HepG2 (cell line): ENCODE results near the gene RABGGTA. TPM values are rescaled to one million over a fixed set of nuclear protein-coding genes. Genes with fewer than 3 reads are reported as not detected.

Experiments used
- ATF2 ChIP-seq: sonication (generic); formaldehyde crosslinking; IDR thresholded peaks from 2 replicates; pipeline ENCODE4 v1.4.0; 2020; ENCODE audit warnings: missing genetic modification reagents
- CBX5 ChIP-seq: sonication (generic); formaldehyde crosslinking; IDR thresholded peaks from 2 replicates; pipeline ENCODE4 v1.4.0; 2020; ENCODE audit warnings: missing genetic modification reagents, borderline replicate concordance
- FOXK1 ChIP-seq: sonication (generic); formaldehyde crosslinking; IDR thresholded peaks from 2 replicates; pipeline ENCODE4 v1.4.0; 2020; ENCODE audit warnings: low read depth, missing genetic modification reagents, borderline replicate concordance
- NFAT5 ChIP-seq: sonication (generic); formaldehyde crosslinking; IDR thresholded peaks from 2 replicates; pipeline ENCODE4 v1.4.0; 2020; ENCODE audit warnings: missing genetic modification reagents
- PREB ChIP-seq: sonication (generic); formaldehyde crosslinking; IDR thresholded peaks from 2 replicates; pipeline ENCODE4 v1.4.0; 2020; ENCODE audit warnings: missing genetic modification reagents
- SALL1 ChIP-seq: sonication (generic); formaldehyde crosslinking; IDR thresholded peaks from 2 replicates; pipeline ENCODE4 v1.8.0; 2022; ENCODE audit warnings: mild to moderate bottlenecking, missing genetic modification reagents
- ZBTB3 ChIP-seq: sonication (generic); formaldehyde crosslinking; IDR thresholded peaks from 2 replicates; pipeline ENCODE4 v1.4.0; 2020; ENCODE audit warnings: low read depth, mild to moderate bottlenecking, moderate library complexity, missing genetic modification reagents, borderline replicate concordance
- ZNF10 ChIP-seq: sonication (generic); formaldehyde crosslinking; IDR thresholded peaks from 2 replicates; pipeline ENCODE4 v1.4.0; 2020; ENCODE audit warnings: mild to moderate bottlenecking, low read depth, missing genetic modification reagents, borderline replicate concordance
- ZNF281 ChIP-seq: sonication (generic); formaldehyde crosslinking; IDR thresholded peaks from 2 replicates; pipeline ENCODE4 v1.4.0; 2020; ENCODE audit warnings: missing genetic modification reagents, borderline replicate concordance
- ZNF501 ChIP-seq: sonication (generic); formaldehyde crosslinking; IDR thresholded peaks from 2 replicates; pipeline ENCODE4 v1.5.1; 2020; ENCODE audit warnings: mild to moderate bottlenecking, moderate library complexity, missing genetic modification reagents
- ZNF563 ChIP-seq: sonication (generic); formaldehyde crosslinking; IDR thresholded peaks from 2 replicates; pipeline ENCODE4 v1.8.0; 2022; ENCODE audit warnings: mild to moderate bottlenecking, moderate library complexity, missing genetic modification reagents
- ZNF670 ChIP-seq: sonication (generic); formaldehyde crosslinking; IDR thresholded peaks from 2 replicates; pipeline ENCODE4 v1.8.0; 2022; ENCODE audit warnings: mild to moderate bottlenecking, missing genetic modification reagents, borderline replicate concordance
- ZNF672 ChIP-seq: sonication (generic); formaldehyde crosslinking; IDR thresholded peaks from 2 replicates; pipeline ENCODE4 v1.8.1; 2022; ENCODE audit warnings: missing genetic modification reagents
- ZNF839 ChIP-seq: sonication (generic); formaldehyde crosslinking; IDR thresholded peaks from 2 replicates; pipeline ENCODE4 v1.4.0; 2020; ENCODE audit warnings: missing genetic modification reagents, mild to moderate bottlenecking, borderline replicate concordance
- polyA plus RNA-seq, 8 experiments: library from polyadenylated mRNA; depleted of rRNA in 3 of 8; stranded (reverse) in 7 of 8; unstranded in 1 of 8; fragments of >200 nt; fragmentation: Illumina TruSeq in 4 of 8; extraction: Trizol in 4 of 8; gene quantifications; 2 replicates each; pipeline versions ENCODE4 v1.2.1 to v1.2.3, GENCODE V29; 2011 to 2016; ENCODE audit warnings: low read depth in 4 of 8, missing spikeins in 1 of 8, mixed read lengths in 1 of 8; ENCODE audit not compliant: insufficient read depth in 1 of 8
- total RNA-seq, 5 experiments: library from RNA; depleted of rRNA; stranded (reverse); fragments of >200 nt; fragmentation: Illumina TruSeq; extraction: Trizol; gene quantifications; 2 replicates each; pipeline ENCODE4 v1.2.3, GENCODE V29; 2016; ENCODE audit warnings: low read depth in 1 of 5

Gene RABGGTA
- total and polyA plus RNA-seq, 2 of the 13 experiments (the other 11 are each of a cell fraction or from before 2014, with no cell fraction given), result 57.9 to 90.8 TPM

- TF ChIP-seq NFAT5 (CRISPR knock-in tag) (peak; percentile 78; the same call in 1 of the 2 replicates), SALL1 (CRISPR knock-in tag) (peak; percentile 96), PREB (no peak), CBX5 (CRISPR knock-in tag) (peak; percentile 92; the same call in 1 of the 2 replicates), ZNF10 (0 out of 2 replicates have a peak, but pooled peaks have one; percentile 54), ZNF670 (CRISPR knock-in tag) (no peak), ZNF839 (CRISPR knock-in tag) (peak; percentile 87; the same call in 1 of the 2 replicates), ZNF501 (CRISPR knock-in tag) (peak; percentile 96), ZNF563 (peak; percentile 94), ZNF672 (CRISPR knock-in tag) (no peak), ATF2 (CRISPR knock-in tag) (peak; percentile 80), FOXK1 (CRISPR knock-in tag) (peak; percentile 67; the same call in 1 of the 2 replicates), ZBTB3 (peak; percentile 90; the same call in 1 of the 2 replicates), ZNF281 (CRISPR knock-in tag) (no peak; the same call in 1 of the 2 replicates)
Observed at GRCh38 chr14:24307575-24308341, 36.4 kb upstream of the RABGGTA start, which contains the start of gene CIDEB (continued).
